Panc1 (cell line): ENCODE results near the gene CSH2.
A peak's percentile ranks its signal among the peaks of the same experiment; 100 is the strongest.
"Not testable (repeated sequence)": the region's sequence is repeated elsewhere in the genome, so short reads cannot be mapped to it uniquely, and the experiment has no call there.

ENCODE experiments used
- CTCF ChIP-seq: fragments of 450-650 bp; IDR thresholded peaks from 2 replicates; pipeline ENCODE4 v1.5.1; 2017; ENCODE audit warnings: mild to moderate bottlenecking
- REST ChIP-seq, 2 experiments: IDR thresholded peaks; 2 replicates each; pipeline ENCODE4 v1.6.1; 2011 to 2012; ENCODE audit warnings: low read depth in 2 of 2, control low read depth in 1 of 2, low read length in 1 of 2, mild to moderate bottlenecking in 1 of 2, moderate library complexity in 1 of 2; ENCODE audit not compliant: insufficient read depth in 1 of 2

GRCh38 chr17:63907161-63907778, 33.8 kb upstream of the CSH2 start:
- peak; percentile 49 for TF ChIP-seq CTCF
- not testable (repeated sequence) for TF ChIP-seq REST (IDR thresholded peaks at IDR 0.05; ENCODE audit: insufficient read depth in 1 of 2, low read depth in 2 of 2, low read length in 1 of 2)
